Colonic mucosa (tissue), 4 donors: ENCODE results near the gene SLC35B1. TPM values are rescaled to one million over a fixed set of nuclear protein-coding genes. Genes with fewer than 3 reads are reported as not detected.

Experiments
- DNase-seq: peaks from one replicate; pipeline ENCODE4 v3.0.0-alpha.2; 2020
- H3K27ac ChIP-seq: fragments of 200-600 bp; one replicate; pipeline ENCODE4 v1.8.0; 2021
- H3K27me3 ChIP-seq: fragments of 200-600 bp; one replicate; pipeline ENCODE4 v1.8.0; 2021
- H3K36me3 ChIP-seq: fragments of 200-600 bp; one replicate; pipeline ENCODE4 v1.8.0; 2021
- H3K4me1 ChIP-seq: fragments of 200-600 bp; one replicate; pipeline ENCODE4 v1.8.0; 2021; ENCODE audit warnings: mild to moderate bottlenecking
- H3K4me3 ChIP-seq: fragments of 200-600 bp; one replicate; pipeline ENCODE4 v1.8.0; 2021
- H3K9ac ChIP-seq, 2 donors: one replicate each; pipeline ENCODE4 v1.7.0; 2013; ENCODE audit warnings: control low read depth in 2 of 2, low read depth in 2 of 2, low read length in 2 of 2
- H3K9me3 ChIP-seq: fragments of 200-600 bp; one replicate; pipeline ENCODE4 v1.8.0; 2021
- intact Hi-C: fragments of 100-400 bp; cut with DNase I; formaldehyde crosslinking; loops from one replicate; pipeline ENCODE4 v1.14.1; 2022
- total RNA-seq, 2 donors: library from RNA; stranded (reverse); fragmentation: NEBNext Ultra II Directional in 1 of 2; extraction: Animal tissue kit (Norgen Biotek cat#: 25700) in 1 of 2; gene quantifications; one replicate each; pipeline ENCODE4 v1.2.1, GENCODE V29; 2021
- TF ChIP-seq, protein P1 (sequence below): fragments of 200-600 bp; IDR thresholded peaks from one replicate; pipeline ENCODE4 v1.8.0; 2022; ENCODE audit warnings: antibody characterized with exemption, mild to moderate bottlenecking
- donor health status: healthy.
- donor health status: DM: no; HTN: no; CAD: no.
- donor health status: DM: no; HTN: no; CAD: no.

SLC35B1 gene
- total RNA-seq, 2 donors from 2014 or later = 43.0 to 73.5 TPM

DNA sequence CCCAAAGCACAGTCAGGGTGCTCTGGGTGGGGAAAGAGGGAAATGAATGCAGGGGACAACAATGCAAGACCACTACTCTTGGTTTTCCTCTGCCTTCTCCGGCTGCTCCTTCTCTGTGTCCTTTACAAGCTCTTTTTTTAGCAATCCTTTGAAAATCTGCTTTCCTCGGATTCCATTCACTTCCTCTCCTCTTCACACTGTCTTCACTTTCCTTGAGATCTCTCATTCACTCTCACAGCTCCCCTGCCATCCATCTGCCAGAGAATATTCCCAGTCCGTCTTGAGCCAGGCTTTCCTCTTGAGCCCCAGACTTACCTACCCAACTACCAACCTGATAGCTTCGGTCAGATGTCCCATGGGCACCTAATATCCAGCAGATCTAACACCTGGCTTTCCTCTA lies 18.9 kb downstream of the SLC35B1 start:
- no peak for DNase-seq
- no peaks in the 10 kb centered on the region for H3K4me1 ChIP-seq
- no peaks in the 10 kb centered on the region for H3K36me3 ChIP-seq
- no peak overlapping the region for H3K4me3 ChIP-seq
- TF ChIP-seq, protein P1, sequence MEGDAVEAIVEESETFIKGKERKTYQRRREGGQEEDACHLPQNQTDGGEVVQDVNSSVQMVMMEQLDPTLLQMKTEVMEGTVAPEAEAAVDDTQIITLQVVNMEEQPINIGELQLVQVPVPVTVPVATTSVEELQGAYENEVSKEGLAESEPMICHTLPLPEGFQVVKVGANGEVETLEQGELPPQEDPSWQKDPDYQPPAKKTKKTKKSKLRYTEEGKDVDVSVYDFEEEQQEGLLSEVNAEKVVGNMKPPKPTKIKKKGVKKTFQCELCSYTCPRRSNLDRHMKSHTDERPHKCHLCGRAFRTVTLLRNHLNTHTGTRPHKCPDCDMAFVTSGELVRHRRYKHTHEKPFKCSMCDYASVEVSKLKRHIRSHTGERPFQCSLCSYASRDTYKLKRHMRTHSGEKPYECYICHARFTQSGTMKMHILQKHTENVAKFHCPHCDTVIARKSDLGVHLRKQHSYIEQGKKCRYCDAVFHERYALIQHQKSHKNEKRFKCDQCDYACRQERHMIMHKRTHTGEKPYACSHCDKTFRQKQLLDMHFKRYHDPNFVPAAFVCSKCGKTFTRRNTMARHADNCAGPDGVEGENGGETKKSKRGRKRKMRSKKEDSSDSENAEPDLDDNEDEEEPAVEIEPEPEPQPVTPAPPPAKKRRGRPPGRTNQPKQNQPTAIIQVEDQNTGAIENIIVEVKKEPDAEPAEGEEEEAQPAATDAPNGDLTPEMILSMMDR = no peak
- no peaks in the 10 kb centered on the region for H3K9me3 ChIP-seq
- intact Hi-C loops = no loop called here
- no peak overlapping the region for H3K9ac ChIP-seq
- H3K27me3 ChIP-seq = no peaks in the 10 kb centered on the region
- H3K27ac ChIP-seq = no peak overlapping the region

DNA sequence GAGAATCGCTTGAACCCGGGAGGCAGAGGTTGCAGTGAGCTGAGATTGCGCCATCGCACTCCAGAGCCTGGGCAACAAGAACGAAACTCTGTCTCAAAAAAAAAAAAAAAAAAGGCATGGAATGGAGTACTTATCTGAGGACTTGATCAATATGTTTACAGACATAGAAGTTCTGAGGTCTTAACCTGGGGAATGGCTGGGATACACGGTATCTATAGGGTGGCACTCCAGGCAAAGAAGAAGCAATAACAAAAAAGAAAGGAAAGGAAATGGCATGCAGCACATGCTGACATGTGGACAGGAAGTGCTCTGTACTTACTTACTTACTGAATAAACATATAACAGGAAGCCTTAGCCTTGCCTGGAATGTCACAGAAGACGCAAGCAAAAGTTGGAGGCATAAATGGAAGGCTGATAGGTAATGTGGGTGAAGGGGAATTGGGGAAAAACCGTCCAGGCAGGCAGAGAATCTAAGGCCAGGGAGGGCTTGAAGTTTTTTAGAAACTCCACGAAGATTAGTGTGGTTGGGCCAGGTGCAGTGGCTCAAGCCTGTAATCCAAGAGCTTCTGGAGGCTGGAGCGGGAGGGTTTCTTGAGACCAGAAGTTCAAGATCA lies 19.8 kb downstream of the SLC35B1 start:
- no peaks in the 10 kb centered on the region for H3K36me3 ChIP-seq
- no peaks in the 10 kb centered on the region for H3K4me1 ChIP-seq
- peak overlapping the region in 1 of 2 donors; percentile 35 for H3K9ac ChIP-seq
- peak overlapping the region; percentile 44 for H3K27ac ChIP-seq
- no peaks in the 10 kb centered on the region for H3K9me3 ChIP-seq
- intact Hi-C loops = no loop called here
- TF ChIP-seq, protein P1 = no peak
- no peak overlapping the region for H3K4me3 ChIP-seq
- H3K27me3 ChIP-seq = no peaks in the 10 kb centered on the region
- no peak for DNase-seq

DNA sequence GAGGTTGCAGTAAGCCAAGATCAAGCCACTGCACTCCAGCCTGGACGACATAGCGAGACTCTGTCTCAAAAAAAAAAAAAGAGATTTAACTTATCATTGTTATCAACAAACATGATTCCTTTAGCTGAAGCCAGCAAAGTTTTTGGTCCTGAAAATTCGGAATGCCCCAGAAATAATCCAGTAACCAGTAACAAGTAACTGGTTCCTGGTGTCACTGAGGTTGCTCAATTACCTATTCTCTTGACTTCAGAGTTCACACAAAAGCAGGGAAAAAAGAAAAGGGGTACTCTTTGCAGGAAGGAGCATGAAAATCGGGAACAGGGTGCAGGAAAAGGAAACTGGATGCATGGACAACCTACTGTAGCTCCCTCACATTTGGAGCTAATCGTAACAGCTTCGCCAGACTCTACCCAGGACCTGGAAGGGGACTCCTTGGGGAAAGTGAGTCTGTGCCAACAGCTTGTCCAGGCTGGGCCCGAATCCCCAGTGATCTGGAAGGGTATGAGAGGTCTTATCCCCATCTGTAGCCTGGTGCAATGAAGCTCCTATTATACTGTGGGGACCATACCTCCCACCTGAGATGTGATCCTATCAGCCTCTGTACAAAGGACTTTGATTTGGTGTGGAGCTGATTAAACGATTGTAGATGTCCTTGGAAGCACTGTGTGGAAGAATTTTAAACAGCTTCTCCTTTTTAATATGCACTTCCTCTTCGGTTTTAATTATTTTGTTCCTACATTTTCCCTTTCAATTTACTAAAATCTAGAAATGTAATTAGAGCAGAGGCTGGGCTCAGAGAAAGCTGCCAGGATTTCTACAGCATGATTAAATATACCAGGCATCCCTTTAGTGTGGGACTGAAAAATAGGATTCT lies 26.4 kb downstream of the SLC35B1 start:
- no peaks in the 10 kb centered on the region for H3K9me3 ChIP-seq
- H3K9ac ChIP-seq = no peak overlapping the region
- H3K27ac ChIP-seq = no peak overlapping the region
- no peaks in the 10 kb centered on the region for H3K27me3 ChIP-seq
- no peaks in the 10 kb centered on the region for H3K36me3 ChIP-seq
- no peak overlapping the region for H3K4me3 ChIP-seq
- intact Hi-C loops = no loop called here
- TF ChIP-seq, protein P1 = no peak
- DNase-seq = no peak
- H3K4me1 ChIP-seq = peaks cover 6% of the 10 kb centered on the region

DNA sequence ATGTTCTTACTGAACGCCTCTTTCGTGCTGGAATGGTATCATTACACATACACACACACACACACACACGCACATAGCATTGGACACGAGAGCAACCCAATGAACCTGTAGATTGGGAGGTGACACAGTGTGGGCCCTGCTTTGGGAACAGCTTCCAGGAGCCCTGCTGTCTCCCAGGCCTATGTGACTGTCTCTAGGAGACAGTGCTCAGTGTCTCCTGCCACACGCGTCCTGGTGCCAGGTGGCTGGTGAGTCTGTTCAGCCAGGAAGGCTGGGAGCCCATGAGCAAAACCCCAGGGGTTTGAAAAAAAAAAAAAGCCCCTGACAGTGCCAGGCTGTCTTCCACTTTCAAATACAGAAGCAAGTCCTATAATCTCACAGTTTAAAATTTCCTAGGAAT lies 27.4 kb downstream of the SLC35B1 start:
- Histone ChIP-seq H3K4me1 (peaks cover 12% of the 10 kb centered on the region), H3K27me3 (no peaks in the 10 kb centered on the region), H3K9ac (no peak overlapping the region), H3K27ac (no peak overlapping the region), H3K9me3 (no peaks in the 10 kb centered on the region), H3K4me3 (no peak overlapping the region), H3K36me3 (no peaks in the 10 kb centered on the region)
- intact Hi-C loops = no loop called here
- TF ChIP-seq, protein P1 = no peak
- no peak for DNase-seq

DNA sequence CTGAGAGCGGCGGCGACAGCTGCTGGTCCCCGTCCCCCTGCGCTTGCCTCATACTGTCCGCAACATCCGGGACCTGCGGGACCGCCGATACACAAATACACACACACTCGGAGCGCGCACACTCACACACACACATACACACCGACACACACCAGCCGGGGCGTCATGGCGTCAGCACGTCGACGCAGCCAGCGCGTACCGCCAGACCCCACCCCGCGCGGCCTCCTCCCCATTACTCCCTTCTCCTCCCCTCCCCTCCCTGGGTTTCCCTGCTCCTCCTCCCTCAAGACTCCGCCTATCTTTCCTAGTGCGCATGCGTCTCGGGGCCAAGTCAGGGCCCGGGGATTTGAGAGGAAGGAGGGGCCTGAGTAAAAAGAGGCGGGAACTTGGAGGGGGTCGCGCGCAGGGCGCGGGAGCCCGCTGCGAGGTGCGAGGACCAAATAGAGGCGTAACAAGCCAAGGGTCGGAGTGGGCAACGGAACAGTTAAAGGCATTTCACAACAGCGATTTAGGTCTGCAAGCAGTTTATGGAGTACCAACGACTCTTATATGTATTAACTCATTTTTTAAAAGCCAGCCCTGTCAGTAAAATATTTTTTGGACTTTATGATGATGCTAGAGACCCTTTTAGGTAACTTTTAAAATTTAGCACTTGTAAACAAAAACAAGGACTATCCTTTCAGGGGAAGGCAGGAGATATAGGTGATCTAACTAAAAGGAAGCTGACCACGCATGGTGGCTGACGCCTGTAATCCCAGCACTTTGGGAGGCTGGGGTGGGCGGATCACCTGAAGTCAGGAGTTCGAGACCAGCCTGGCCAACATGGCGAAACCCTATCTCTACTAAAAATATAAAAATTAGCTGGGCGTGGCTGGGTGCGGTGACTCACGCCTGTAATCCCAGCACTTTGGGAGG lies 29.6 kb downstream of the SLC35B1 start, which contains the start of gene SPOP:
Gene SPOP (minus strand): TSS at position 165 of the 915 bp plus-strand sequence. CDS start 55,287 bp downstream, outside the sequence.
- Histone ChIP-seq H3K9ac (peak within 1 kb of the TSS; percentile 89 to 92), H3K27me3 (no peaks in the 10 kb centered on the region), H3K36me3 (no peaks in the 10 kb centered on the region), H3K27ac (peak within 1 kb of the TSS; percentile 97), H3K9me3 (no peaks in the 10 kb centered on the region), H3K4me1 (peaks cover 17% of the 10 kb centered on the region), H3K4me3 (peak within 1 kb of the TSS; percentile 59)
- intact Hi-C loops = no loop called here
- DNase-seq = peak; percentile 99
- TF ChIP-seq, protein P1 = no peak
